Limb (tissue), 2 donors: Measurements from ENCODE around the gene NANOS2.
"Not testable (repeated sequence)": the region's sequence is repeated elsewhere in the genome, so short reads cannot be mapped to it uniquely, and the experiment has no call there.

Experiments used
- DNase-seq, 2 donors: peaks; one replicate each; pipeline ENCODE4 v3.0.0-alpha.2; 2016; ENCODE audit errors: extremely low spot score in 2 of 2

The NANOS2 gene

GRCh38 chr19:45876411-45877197 is 38.0 kb downstream of the NANOS2 start:
- DNase-seq = peak; percentile 58 to 84

GRCh38 chr19:45876161-45876410 is 38.5 kb downstream of the NANOS2 start:
- no peak for DNase-seq

- DNase-seq = no peak
Measured at GRCh38 chr19:45874620-45874966, 40.0 kb downstream of the NANOS2 start.

- no peak for DNase-seq
Measured at GRCh38 chr19:45873219-45873772, 41.3 kb downstream of the NANOS2 start.

- no peak for DNase-seq
Measured at GRCh38 chr19:45872095-45872919, 42.3 kb downstream of the NANOS2 start.

- no peak for DNase-seq
Measured at GRCh38 chr19:45870798-45871197, 43.8 kb downstream of the NANOS2 start.

GRCh38 chr19:45867241-45867640 is 47.3 kb downstream of the NANOS2 start:
- DNase-seq = not testable (repeated sequence)

- no peak for DNase-seq
Measured at GRCh38 chr19:45866400-45867176, 48.0 kb downstream of the NANOS2 start.

GRCh38 chr19:45865269-45865948 is 49.2 kb downstream of the NANOS2 start:
- no peak for DNase-seq

- no peak for DNase-seq
Measured at GRCh38 chr19:45864629-45865082, 49.9 kb downstream of the NANOS2 start.

- DNase-seq = peak in 1 of 2 donors; percentile 67
Measured at GRCh38 chr19:45863840-45864628, 50.5 kb downstream of the NANOS2 start, which contains the start of gene FOXA3. TSS of gene FOXA3 (plus strand) at chr19:45864326. CDS start at chr19:45864457, 131 bp downstream.

- DNase-seq = no peak
Measured at GRCh38 chr19:45863335-45863839, 51.2 kb downstream of the NANOS2 start.
